ENCODE data around the gene SEC14L5.

The SEC14L5 gene

DNA sequence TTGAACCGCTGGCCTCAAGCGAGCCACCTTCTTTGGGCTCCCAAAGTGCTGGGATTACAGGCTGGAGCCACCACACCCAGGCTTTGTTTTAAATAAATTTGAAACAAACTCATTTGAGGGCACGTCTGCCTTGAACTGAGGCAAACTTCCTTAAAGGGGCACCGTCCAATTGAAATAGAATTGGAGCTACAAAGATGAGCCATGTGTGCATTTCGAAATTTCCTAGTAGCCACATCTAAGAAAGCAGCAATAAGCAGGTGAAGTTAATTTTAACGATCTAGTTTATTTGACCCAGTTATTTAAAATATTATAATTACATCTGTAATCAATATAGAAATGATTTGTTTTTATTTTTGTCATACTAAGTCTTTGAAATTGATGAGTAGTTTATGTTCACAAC, 108.4 kb downstream of the SEC14L5 start:
- TF ChIP-seq, protein P1, sequence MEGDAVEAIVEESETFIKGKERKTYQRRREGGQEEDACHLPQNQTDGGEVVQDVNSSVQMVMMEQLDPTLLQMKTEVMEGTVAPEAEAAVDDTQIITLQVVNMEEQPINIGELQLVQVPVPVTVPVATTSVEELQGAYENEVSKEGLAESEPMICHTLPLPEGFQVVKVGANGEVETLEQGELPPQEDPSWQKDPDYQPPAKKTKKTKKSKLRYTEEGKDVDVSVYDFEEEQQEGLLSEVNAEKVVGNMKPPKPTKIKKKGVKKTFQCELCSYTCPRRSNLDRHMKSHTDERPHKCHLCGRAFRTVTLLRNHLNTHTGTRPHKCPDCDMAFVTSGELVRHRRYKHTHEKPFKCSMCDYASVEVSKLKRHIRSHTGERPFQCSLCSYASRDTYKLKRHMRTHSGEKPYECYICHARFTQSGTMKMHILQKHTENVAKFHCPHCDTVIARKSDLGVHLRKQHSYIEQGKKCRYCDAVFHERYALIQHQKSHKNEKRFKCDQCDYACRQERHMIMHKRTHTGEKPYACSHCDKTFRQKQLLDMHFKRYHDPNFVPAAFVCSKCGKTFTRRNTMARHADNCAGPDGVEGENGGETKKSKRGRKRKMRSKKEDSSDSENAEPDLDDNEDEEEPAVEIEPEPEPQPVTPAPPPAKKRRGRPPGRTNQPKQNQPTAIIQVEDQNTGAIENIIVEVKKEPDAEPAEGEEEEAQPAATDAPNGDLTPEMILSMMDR (IDR thresholded peaks at IDR 0.05; ENCODE audit: control insufficient read depth, insufficient read depth, low read depth, low read length, missing control alignments): no peak
- no peak overlapping the region for H3K4me3 ChIP-seq (ENCODE audit: control insufficient read depth, low read depth, low read length)
- DNase-seq (ENCODE audit: low read depth): no peak

All from AG09309 (cell line).